GM21526 (cell line): ENCODE data around the gene MON1A.
"Not testable (repeated sequence)": the region's sequence is repeated elsewhere in the genome, so short reads cannot be mapped to it uniquely, and the experiment has no call there.

Source experiments
- ATAC-seq: cut with Tn5 transposase; IDR thresholded peaks from one replicate; pipeline ENCODE4 v1.9.1; 2021; ENCODE audit warnings: moderate library complexity; ENCODE audit not compliant: unreplicated experiment, low FRiP score

MON1A gene, protein sequence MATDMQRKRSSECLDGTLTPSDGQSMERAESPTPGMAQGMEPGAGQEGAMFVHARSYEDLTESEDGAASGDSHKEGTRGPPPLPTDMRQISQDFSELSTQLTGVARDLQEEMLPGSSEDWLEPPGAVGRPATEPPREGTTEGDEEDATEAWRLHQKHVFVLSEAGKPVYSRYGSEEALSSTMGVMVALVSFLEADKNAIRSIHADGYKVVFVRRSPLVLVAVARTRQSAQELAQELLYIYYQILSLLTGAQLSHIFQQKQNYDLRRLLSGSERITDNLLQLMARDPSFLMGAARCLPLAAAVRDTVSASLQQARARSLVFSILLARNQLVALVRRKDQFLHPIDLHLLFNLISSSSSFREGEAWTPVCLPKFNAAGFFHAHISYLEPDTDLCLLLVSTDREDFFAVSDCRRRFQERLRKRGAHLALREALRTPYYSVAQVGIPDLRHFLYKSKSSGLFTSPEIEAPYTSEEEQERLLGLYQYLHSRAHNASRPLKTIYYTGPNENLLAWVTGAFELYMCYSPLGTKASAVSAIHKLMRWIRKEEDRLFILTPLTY

DNA sequence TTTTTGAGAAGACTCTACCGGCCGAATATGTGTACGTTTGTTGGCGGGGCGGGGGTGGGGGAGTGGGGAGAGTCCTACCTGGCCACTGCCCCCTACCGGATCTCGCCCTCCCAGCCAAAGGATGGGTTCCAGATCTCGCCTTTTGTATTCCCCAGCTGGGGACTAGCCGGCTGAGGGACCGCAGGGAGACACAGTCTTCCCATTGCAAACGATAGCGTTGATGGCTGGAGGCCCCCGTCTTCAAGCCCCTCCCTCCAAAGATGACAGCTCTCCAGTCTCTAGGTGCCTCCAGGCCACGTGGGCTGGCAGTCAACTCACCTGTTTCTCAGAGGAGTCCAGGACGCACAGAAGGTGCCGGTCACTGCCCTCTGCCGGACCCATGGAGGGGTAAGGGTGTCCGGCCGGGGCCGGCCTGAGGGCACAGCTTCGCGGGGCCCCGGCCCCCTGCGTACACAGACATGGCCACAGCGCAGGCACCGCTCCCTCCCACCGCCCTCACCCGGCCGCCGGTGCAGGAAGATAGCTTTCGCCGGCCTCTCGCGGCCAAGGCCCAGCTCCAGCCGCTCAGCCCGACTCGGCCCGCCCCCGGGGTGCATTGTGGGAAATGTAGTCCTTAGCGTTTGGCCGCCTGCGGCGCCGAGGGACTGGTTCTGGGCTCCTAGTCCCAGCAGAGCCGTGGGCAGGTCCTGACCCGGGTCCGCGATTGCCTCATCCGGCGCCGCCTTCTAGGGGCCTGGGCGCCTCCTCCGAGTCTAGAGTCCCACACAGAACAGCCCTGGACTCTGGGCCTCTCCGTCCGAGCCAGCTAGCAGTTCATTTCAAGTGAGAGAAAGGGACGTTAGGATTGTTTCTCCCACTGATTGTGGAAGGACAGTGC, at the start of gene MON1A:
TSS of gene MON1A (minus strand) at position 521 of the 877 bp plus-strand sequence. CDS start 16,465 bp downstream, outside the sequence.
- peak; percentile 72 for ATAC-seq

DNA sequence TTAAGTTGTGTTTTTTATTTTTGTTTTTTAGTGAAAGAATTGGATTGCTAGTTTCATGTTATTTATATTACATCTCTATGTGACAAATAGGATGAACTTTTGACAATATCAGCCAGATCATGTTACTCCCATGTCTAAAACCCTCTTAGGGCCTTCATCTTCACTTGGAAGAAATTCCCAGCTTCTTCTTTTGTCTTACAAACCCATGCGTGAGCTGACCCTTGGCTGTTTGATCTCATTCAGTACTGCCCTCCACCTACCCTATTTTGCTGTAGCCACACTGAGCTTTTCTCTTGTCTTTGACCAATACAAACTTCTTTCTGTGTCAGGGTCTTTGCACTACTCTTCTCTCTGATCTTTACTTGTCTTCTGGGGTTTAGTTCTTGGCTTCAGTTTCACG, 47.3 kb upstream of the MON1A start:
- ATAC-seq = no peak

DNA sequence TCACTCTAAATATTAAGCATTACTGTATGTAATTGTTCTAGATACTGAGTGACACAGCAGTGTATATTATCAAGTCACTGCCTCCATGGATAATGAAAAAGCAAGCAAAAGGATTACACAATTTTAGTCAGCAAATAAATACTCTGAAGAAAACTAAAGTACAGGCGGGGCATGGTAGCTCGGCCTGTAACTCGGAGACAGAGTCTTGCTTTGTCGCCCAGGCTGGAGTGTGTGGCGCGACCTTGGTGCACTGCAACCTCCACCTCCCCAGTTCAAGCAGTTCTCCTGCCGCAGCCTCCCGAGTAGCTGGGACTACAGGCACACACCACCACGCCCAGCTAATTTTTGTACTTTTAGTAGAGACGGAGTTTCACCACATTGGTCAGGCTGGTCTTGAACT, 43.0 kb upstream of the MON1A start:
- ATAC-seq = no peak

DNA sequence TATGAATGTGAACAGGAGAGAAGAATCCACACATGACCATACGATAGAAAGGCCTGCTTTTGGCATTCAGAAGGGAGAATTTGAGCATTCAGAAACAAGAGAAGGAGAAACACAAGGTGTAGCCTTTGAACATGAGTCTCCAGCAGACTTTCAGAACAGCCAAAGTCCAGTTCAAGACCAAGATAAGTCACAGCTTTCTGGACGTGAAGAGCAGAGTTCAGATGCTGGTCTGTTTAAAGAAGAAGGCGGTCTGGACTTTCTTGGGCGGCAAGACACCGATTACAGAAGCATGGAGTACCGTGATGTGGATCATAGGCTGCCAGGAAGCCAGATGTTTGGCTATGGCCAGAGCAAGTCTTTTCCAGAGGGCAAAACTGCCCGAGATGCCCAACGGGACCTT, 38.7 kb upstream of the MON1A start:
- no peak for ATAC-seq

DNA sequence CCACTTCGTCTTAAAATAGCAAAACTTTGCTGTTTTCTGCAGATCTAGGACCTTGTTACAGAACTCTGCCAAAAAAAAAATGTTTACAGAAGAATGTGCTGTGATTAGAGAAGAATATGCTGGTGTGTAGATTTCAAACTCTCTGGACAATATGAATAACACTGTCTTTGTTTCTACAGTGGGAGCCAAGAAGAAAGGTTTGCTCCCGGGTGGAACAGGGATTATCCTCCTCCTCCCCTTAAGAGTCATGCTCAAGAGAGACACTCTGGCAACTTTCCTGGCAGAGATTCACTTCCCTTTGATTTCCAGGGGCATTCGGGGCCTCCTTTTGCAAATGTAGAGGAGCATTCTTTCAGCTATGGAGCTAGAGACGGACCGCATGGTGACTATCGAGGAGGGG, 37.7 kb upstream of the MON1A start:
- ATAC-seq = no peak

DNA sequence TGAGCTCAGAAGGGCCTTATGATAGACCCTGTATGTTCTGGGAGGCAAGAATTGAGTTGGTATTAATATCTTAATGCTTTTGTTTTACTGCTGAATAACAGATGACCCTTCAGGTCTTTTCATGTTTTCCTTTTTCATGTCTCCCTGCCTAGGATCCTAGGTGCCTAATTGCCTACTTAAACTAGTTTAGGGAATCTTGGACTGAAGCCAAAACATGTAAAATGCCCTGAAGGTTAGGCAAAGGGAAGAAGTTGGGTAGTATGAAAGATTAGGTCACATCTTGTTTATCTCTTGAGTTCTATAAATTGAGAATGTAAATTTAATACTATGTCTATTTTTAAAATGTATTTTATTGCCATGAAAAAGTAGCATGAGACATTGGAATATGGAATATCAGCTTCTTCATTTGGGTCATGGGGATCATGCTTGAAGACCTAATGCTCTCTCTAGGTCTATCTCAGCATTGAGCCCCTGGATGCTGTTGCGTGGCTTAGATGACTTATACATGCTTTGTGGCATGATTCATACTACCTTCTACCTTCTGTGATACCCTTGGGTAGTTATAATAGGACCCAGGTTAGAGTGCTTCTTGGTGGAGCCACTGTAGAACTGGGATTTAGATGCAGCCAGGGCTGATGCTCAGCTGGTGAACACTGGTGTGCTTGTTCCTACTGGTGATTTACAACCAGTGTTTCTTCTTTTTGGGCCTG, 36.8 kb upstream of the MON1A start:
- no peak for ATAC-seq

DNA sequence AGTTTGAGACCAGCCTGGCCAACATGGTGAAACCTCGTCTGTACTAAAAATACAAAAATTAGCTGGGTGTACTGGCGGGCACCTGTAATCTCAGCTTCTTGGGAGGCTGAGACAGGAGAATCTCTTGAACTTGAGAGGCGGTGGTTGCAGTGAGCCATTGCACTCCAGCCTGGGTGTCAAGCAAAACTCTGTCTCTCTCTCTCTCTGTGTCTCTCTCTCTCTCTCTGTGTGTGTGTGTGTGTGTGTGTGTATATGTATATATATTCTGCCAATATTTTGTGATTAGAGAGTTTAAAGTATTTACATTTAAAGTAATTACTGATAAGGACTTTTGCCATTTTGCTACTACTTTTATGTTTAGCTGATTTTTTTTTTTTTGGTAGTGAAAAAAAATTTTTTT, 26.0 kb upstream of the MON1A start:
- ATAC-seq = no peak

DNA sequence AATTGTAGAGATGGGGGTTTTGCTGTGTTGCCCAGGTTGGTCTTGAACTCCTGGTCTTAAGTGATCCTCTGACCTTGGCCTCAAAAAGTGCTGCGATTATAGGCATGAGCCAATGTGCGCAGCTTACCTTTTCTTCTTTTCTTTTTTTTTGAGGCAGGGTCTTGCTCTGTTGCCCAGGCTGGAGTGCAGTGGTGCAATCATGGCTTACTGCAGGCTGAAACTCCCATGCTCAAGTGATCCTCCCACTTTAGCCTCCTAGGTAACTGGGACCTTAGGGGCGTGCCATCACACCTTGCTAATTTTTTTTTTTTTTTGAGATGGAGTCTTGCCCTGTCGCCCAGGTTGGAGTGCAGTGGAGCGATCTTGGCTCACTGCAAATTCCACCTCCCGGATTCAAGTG, 23.3 kb upstream of the MON1A start:
- ATAC-seq = no peak

DNA sequence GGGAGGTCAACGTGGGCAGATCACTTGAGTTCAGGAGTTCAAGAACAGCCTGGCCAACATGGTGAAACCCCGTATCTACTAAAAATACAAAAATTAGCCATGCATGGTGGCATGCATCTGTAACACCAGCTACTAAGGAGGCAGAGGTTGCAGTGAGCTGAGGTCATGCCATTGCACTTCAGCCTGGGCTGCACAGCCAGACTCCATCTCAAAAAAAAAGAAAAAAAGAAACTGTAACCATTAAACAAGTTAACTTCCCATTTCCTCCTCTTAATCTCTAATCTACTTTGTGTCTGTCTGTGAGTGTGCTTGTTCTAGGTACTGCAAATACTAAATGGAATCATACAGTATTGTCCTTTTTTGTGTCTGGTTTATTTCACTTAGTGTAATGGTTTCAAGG, 13.0 kb upstream of the MON1A start:
- no peak for ATAC-seq

DNA sequence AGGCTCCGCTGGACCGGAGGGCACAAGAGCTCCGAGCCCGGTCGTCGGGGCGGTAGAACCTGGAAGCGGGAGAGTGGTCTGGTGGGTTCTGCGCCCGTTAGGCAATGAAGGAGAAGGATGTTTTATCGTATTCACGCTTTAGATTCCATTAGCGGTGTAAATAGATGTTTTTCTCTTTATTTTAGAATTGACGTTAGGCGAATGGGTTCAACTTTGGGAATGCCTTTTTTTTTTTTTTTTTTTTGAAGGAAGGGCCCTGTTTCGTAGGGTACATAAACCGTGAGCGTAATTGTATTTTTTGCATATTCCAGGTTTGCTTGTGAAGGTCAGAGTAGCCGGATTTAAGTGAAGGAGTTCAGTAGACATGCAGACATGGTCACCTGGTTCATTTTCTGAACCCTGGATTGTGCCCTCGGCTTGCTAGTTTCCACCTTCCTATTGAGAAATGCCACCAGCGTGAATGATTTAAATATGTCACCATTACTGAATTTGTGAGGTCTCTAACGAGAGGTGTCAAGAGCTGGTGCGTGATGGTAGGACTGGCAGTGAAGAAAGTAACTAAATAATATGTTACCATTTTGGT, 11.1 kb upstream of the MON1A start:
- no peak for ATAC-seq

DNA sequence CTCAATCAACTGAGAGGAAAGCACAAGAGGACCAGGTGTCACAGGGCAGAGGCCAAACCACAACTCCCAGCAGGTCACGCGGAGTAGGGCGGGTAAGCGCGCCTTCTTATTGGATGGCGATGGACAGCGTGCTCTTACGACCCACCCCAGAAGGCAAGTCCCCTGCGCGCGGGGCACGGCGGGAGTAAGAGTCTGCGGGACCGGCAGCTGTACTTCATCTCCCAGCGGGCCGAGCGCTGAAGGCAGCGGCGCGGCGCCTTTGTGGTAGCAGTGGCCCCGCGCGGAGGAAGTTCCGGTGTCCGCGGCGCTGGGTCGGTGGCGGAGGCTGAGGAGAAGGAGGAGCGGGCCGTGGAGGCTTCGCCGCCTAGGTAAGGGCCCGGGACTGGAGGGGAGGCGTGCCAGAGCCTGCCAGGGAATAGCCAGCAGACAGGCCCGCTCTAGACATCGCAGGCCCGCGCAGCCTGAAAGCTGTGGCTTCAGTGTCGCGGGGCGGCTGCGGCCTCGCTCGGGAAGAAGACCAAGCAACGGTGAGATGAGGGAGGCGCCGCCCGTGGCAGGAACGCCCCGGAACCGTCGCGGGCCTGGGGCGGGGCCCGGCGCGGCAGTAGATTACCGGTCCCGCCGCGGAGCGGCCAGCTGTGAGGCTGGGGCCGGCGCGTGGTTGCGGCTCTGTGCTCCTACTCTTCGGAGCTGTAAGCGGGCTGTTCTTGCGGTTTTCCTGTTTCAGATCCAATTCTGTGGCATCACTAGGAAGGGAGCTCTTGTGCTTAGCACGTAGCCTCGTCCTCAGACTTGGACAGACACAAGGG, 10.5 kb upstream of the MON1A start, which contains the start of gene RBM6:
TSS of gene RBM6 (plus strand) at position 293 of the 809 bp plus-strand sequence. CDS start 22,492 bp downstream, outside the sequence.
- peak; percentile 83 for ATAC-seq

DNA sequence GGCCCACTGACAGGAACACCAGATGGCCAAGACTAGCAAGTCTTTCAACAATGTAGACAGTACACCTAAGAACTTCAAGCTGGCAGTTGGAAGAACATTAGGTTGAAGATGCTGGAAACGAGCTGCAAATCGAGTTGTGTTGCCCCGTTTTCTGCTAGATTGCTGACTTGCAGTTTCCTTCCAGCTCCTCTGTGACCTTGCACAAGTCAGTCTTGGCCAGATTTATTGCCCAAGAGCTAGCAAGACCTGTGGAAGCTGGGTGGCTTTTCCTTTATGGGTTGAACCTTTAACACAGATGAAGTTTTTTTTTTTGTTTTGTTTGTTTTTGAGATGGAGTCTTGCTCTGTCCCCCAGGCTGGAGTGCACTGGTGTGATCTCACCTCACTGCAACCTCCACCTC, 7.5 kb upstream of the MON1A start:
- no peak for ATAC-seq

DNA sequence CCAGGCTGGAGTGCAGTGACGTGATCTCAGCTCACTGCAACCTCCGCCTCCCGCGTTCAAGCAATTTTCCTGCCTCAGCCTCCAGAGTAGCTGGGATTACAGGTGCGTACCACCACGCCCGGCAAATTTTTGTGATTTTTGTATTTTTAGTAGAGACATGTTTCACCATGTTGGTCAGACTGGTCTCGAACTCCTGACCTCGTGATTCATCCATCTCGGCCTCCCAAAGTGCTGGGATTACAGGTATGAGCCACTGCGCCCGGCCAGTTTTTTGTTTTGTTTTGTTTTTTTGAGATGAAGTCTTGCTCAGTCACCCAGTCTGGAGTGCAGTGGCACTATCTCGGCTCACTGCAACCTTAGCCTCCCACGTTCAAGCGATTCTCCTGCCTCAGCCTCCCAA, 2.7 kb upstream of the MON1A start:
- ATAC-seq = not testable (repeated sequence)

DNA sequence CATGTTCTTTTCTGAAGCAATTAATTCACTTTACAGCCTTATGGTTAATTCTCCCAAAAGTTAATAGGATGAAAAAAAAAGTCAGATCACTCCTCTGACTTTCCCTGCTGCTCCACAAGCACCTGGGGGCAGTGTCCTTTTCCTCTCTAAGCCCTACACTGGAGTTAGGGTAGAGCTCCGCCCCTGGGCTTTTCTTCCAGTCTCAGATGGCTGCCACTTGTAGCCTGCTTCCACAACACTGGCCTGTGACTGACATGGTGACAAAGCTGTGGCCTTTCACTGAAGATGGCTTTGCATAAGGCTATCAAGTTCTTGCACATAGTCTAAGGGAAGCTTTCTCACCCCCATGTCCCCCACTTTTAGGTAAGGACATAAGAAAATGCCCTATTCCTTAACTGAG, 1.3 kb upstream of the MON1A start:
- no peak for ATAC-seq

DNA sequence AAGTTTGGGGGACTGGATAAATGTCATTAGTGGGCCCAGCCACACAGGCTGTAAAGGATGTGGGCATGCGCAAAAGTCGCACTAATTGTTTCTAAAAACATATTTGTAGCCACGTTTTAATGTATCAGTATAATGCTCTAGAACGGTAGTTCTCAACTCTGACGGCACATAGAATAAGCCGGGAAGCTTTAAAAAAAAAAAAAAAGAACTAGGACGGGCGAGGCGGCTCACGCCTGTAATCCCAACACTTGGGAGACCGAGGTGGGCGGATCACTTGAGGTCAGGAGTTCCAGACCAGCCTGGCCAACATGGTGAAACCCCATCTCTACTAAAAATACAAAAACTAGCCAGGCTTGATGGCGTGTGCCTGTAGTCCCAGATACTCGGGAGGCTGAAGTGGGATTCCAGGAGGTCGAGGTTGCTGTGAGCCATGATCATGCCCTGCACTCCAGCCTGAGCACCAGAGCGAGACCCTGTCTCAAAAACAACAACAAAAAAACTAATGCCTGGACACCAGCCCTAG, 618 bp upstream of the MON1A start:
- no peak for ATAC-seq

DNA sequence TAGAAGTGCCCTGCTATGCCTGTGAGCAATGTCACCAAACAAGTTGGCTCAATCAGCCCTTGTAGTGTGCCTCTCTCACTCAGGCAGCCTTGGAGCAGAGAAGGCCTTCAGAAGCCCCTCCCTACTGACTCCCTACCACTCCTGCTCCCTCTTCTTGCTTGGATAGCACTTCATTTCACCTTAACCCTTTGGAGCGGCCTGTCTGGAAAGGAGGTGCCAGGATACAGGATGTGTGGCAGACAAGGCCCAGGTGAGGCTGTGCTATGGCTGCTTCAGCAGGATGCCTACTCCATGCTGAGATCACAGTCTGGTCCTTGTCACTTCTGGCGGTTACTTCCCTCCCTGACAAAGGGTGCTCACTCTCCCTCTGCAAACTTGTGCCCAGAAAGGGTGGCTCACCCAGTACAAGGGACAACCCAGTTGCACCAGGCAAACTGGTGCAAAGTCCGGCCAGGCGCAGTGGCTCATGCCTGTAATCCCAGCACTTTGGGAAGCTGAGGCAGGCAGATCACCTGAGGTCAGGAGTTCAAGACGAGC, 1.1 kb downstream of the MON1A start:
- no peak for ATAC-seq

DNA sequence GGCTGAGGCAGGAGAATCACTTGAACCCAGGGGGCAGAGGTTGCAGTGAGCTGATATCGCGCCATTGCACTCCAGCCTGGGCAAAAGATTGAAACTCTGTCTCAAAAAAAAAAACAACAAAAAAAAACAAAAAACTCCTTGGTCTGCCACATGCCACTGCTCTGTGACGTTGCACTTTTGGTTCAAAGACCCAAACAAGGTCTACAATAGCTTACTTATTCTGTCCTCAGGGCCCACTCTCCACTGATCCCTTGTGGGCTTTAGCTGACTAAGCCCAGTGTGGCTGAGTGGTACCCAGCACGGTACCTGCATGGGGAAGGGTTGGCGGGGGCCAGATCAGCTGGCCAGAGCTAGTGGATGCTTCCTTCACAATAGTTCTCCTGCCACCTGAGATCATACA, 1.8 kb downstream of the MON1A start:
- no peak for ATAC-seq

DNA sequence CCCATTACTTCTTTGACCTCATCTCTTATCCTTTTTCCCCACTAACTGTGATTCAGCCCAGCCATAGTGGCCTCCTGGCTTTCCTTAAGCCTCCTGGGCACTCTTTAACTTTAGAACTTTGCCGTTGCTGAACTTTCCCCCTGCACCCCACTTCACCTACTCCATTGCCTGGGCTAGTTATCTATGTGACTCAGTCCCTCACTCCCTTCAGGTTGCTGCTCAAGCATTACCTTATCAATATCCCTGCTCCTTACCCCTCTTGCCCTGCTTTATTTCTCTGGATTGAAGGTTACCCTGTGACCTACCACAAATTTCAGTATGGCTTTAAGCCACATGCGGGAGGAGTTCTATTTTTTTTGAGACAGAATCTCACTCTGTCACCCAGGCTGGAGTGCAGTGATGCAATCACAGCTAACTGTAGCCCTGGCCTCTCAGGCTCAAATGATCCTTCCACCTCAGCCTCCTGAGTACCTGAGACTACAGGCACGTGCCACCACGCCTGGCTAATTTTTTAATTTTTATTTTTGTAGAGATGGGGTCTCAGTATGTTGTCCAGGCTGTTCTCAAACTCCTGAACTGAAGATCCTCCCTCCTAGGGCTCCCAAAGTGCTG, 3.4 kb downstream of the MON1A start:
- no peak for ATAC-seq

DNA sequence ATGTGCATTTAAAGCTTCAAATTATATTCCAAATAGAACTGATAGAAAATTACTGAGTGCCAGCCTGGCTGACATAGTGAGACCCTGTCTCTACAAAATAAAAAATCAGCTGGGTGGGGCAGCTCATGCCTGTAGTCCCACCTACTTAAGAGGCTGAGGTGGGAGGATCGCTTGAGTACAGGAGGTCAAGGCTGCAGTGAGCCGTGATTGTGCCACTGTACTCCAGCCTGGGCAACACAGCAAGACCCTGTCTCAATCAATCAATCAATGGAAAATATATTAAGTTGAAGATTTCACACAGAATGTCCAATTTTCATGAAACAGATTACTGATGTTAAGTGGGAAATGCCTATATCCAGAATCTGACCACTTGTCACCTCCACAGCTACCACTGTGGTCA, 4.1 kb downstream of the MON1A start:
- no peak for ATAC-seq
